Trophoblast cell (in vitro differentiated cells and primary cell): ENCODE measurements around the gene PAX2.

ENCODE experiments used
- DNase-seq, 2 donors: peaks; one replicate each; pipeline ENCODE4 v3.0.0-alpha.2; 2016
- H2AFZ ChIP-seq: 2 replicates; pipeline ENCODE4 v1.6.1; 2013; ENCODE audit warnings: low read length, moderate library complexity, mild to moderate bottlenecking; ENCODE audit not compliant: insufficient read depth, poor library complexity
- H2AK5ac ChIP-seq: 2 replicates; pipeline ENCODE4 v1.6.1; 2013; ENCODE audit warnings: mild to moderate bottlenecking, low read length
- H2BK120ac ChIP-seq: 2 replicates; pipeline ENCODE4 v1.6.1; 2013; ENCODE audit warnings: low read length, mild to moderate bottlenecking, moderate library complexity; ENCODE audit not compliant: insufficient read depth, poor library complexity
- H2BK12ac ChIP-seq: 2 replicates; pipeline ENCODE4 v1.6.1; 2013; ENCODE audit warnings: mild to moderate bottlenecking, low read length, moderate library complexity
- H2BK5ac ChIP-seq: 2 replicates; pipeline ENCODE4 v1.6.1; 2013; ENCODE audit warnings: low read length, low read depth, moderate library complexity, mild to moderate bottlenecking; ENCODE audit not compliant: poor library complexity
- H3K14ac ChIP-seq: 2 replicates; pipeline ENCODE4 v1.6.1; 2013; ENCODE audit warnings: mild to moderate bottlenecking, low read length
- H3K18ac ChIP-seq: 2 replicates; pipeline ENCODE4 v1.6.1; 2013; ENCODE audit warnings: mild to moderate bottlenecking, low read length
- H3K23ac ChIP-seq: 2 replicates; pipeline ENCODE4 v1.6.1; 2013; ENCODE audit warnings: low read length
- H3K27ac ChIP-seq: 2 replicates; pipeline ENCODE4 v1.5.1; 2013; ENCODE audit warnings: low read depth, mild to moderate bottlenecking, inconsistent platforms, low read length, moderate library complexity
- H3K27me3 ChIP-seq: 2 replicates; pipeline ENCODE4 v1.6.1; 2013; ENCODE audit warnings: inconsistent platforms, mild to moderate bottlenecking, low read length, moderate library complexity; ENCODE audit not compliant: insufficient read depth
- H3K36me3 ChIP-seq, 2 experiments: 1 replicate in 1 of 2; 2 replicates in 1 of 2; pipeline ENCODE4 v1.6.1; 2013; ENCODE audit warnings: low read length in 2 of 2, mild to moderate bottlenecking in 2 of 2, moderate library complexity in 1 of 2; ENCODE audit not compliant: insufficient read depth in 2 of 2, control insufficient read depth in 1 of 2
- H3K4ac ChIP-seq: 2 replicates; pipeline ENCODE4 v1.6.1; 2013; ENCODE audit warnings: low read depth, mild to moderate bottlenecking, low read length, moderate library complexity
- H3K4me1 ChIP-seq, 2 experiments: 1 replicate in 1 of 2; 2 replicates in 1 of 2; pipeline ENCODE4 v1.6.1; 2013; ENCODE audit warnings: low read length in 2 of 2, mild to moderate bottlenecking in 2 of 2, moderate library complexity in 1 of 2; ENCODE audit not compliant: insufficient read depth in 2 of 2, control insufficient read depth in 1 of 2
- H3K4me2 ChIP-seq: 2 replicates; pipeline ENCODE4 v1.6.1; 2013; ENCODE audit warnings: inconsistent platforms, mild to moderate bottlenecking, low read length, moderate library complexity
- H3K4me3 ChIP-seq: 2 replicates; pipeline ENCODE4 v1.5.1; 2013; ENCODE audit warnings: mild to moderate bottlenecking, low read depth, low read length, inconsistent platforms
- H3K79me1 ChIP-seq: one replicate; pipeline ENCODE4 v1.6.1; 2013; ENCODE audit warnings: low read length
- H3K79me2 ChIP-seq: 2 replicates; pipeline ENCODE4 v1.6.1; 2013; ENCODE audit warnings: low read length, mild to moderate bottlenecking; ENCODE audit not compliant: control insufficient read depth, insufficient read depth, poor library complexity
- H3K9ac ChIP-seq: 2 replicates; pipeline ENCODE4 v1.6.1; 2013; ENCODE audit warnings: mild to moderate bottlenecking, low read length
- H3K9me3 ChIP-seq: 2 replicates; pipeline ENCODE4 v1.6.1; 2013; ENCODE audit warnings: low read depth, mild to moderate bottlenecking, control low read depth, inconsistent platforms, low read length; ENCODE audit not compliant: insufficient read depth
- H4K12ac ChIP-seq: 2 replicates; pipeline ENCODE4 v1.6.1; 2013; ENCODE audit warnings: low read depth, mild to moderate bottlenecking, low read length, moderate library complexity
- H4K8ac ChIP-seq: 2 replicates; pipeline ENCODE4 v1.6.1; 2013; ENCODE audit warnings: low read depth, mild to moderate bottlenecking, low read length, moderate library complexity
- H4K91ac ChIP-seq: one replicate; pipeline ENCODE4 v1.6.1; 2013; ENCODE audit warnings: low read depth, mild to moderate bottlenecking, low read length, moderate library complexity
- WGBS: extraction: QIAGEN DNeasy Blood & Tissue Kit; methylation state at CpG from one replicate; pipeline ENCODE4 v1.1.7; 2013; ENCODE audit warnings: missing lambda C conversion rate; ENCODE audit not compliant: insufficient read length, insufficient coverage; ENCODE audit errors: extremely low coverage; 5-methylcytosine and 5-hydroxymethylcytosine counted together

PAX2 gene

GRCh38 chr10:100767422-100767775 lies 22.0 kb downstream of the PAX2 start:
- Histone ChIP-seq H3K9ac (no peak overlapping the region), H3K4me1 (no peaks in the 10 kb centered on the region), H3K23ac (no peak overlapping the region), H4K8ac (no peak overlapping the region), H2BK5ac (no peak overlapping the region), H3K36me3 (no peaks in the 10 kb centered on the region), H3K9me3 (no peaks in the 10 kb centered on the region), H3K4ac (no peak overlapping the region), H3K27ac (no peak overlapping the region), H3K79me2 (no peaks in the 10 kb centered on the region), H3K14ac (no peak overlapping the region), H4K91ac (no peak overlapping the region), H3K27me3 (peaks cover 3% of the 10 kb centered on the region), H3K79me1 (no peaks in the 10 kb centered on the region), H3K4me2 (no peak overlapping the region), H2BK12ac (no peak overlapping the region), H4K12ac (no peak overlapping the region), H2AFZ (no peak overlapping the region), H3K18ac (no peak overlapping the region), H3K4me3 (no peak overlapping the region), H2BK120ac (no peak overlapping the region), H2AK5ac (no peak overlapping the region)
- no CpG with 5 or more reads among the region's 5 CpGs for WGBS
- no peak for DNase-seq

DNA sequence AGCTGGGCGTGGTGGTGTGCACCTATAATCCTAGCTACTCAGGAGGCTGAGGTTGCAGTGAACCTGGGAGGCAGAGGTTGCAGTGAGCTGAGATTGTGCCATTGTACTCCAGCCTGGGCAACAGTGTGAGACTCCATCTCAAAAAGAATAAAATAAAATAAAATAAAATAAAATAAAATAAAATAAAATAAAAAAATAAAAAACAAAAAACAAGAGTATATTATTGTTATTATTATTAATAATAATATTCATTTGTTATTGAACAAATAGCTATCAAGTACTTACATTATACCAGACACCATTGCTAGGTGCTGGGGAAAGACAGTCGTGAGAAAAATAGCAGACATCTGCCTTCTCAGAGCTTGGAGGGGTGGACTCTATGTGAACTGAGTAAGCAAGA lies 24.1 kb downstream of the PAX2 start:
- Histone ChIP-seq H3K4me3 (no peak overlapping the region), H2AFZ (no peak overlapping the region), H3K36me3 (no peaks in the 10 kb centered on the region), H3K27ac (no peak overlapping the region), H3K18ac (no peak overlapping the region), H3K79me1 (no peaks in the 10 kb centered on the region), H4K8ac (no peak overlapping the region), H3K9ac (no peak overlapping the region), H2BK12ac (no peak overlapping the region), H4K12ac (no peak overlapping the region), H3K14ac (no peak overlapping the region), H2AK5ac (no peak overlapping the region), H3K9me3 (no peaks in the 10 kb centered on the region), H3K23ac (no peak overlapping the region), H3K79me2 (no peaks in the 10 kb centered on the region), H3K4me1 (no peaks in the 10 kb centered on the region), H4K91ac (no peak overlapping the region), H3K4me2 (no peak overlapping the region), H2BK120ac (no peak overlapping the region), H2BK5ac (no peak overlapping the region), H3K27me3 (no peaks in the 10 kb centered on the region), H3K4ac (no peak overlapping the region)
- WGBS = no CpG with 5 or more reads among the region's 2 CpGs
- DNase-seq = no peak

GRCh38 chr10:100773646-100774045 lies 28.3 kb downstream of the PAX2 start:
- DNase-seq = no peak
- Histone ChIP-seq H3K27ac (no peak overlapping the region), H2BK120ac (no peak overlapping the region), H3K36me3 (no peaks in the 10 kb centered on the region), H3K27me3 (no peaks in the 10 kb centered on the region), H3K4me1 (peaks cover 2 to 3% of the 10 kb centered on the region in 2 experiments), H3K23ac (no peak overlapping the region), H3K18ac (no peak overlapping the region), H2AFZ (no peak overlapping the region), H4K8ac (no peak overlapping the region), H2BK12ac (no peak overlapping the region), H3K79me1 (no peaks in the 10 kb centered on the region), H3K9me3 (no peaks in the 10 kb centered on the region), H3K4me3 (no peak overlapping the region), H3K14ac (no peak overlapping the region), H3K4me2 (no peak overlapping the region), H2AK5ac (no peak overlapping the region), H3K4ac (no peak overlapping the region), H2BK5ac (no peak overlapping the region), H4K91ac (no peak overlapping the region), H4K12ac (no peak overlapping the region), H3K9ac (no peak overlapping the region), H3K79me2 (no peaks in the 10 kb centered on the region)
- WGBS = no CpG with 5 or more reads among the region's 4 CpGs

DNA sequence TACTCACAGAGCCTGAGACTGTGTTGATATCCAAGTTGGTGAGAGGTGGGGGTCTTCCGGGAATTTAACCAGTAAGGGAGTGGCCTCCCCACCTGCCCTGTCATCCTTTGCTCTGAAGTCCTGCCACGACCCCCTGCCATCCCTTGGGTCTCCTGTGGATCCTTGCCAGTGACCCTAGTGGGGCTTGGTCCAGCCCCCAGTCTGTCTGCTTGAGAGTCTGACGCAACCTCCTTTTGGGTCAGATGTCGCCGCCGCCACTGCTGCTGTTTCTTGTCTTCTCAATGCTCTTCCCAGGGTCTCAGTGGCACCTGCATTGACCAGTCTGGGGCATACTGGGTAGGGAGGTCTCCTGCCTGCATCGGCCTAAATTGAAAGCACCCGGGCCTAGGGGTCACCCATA lies 28.8 kb downstream of the PAX2 start:
- Histone ChIP-seq H3K4ac (no peak overlapping the region), H4K8ac (no peak overlapping the region), H3K23ac (no peak overlapping the region), H3K9me3 (peaks cover 1% of the 10 kb centered on the region), H3K27ac (no peak overlapping the region), H4K12ac (no peak overlapping the region), H2BK120ac (no peak overlapping the region), H2BK5ac (no peak overlapping the region), H3K36me3 (no peaks in the 10 kb centered on the region), H3K27me3 (no peaks in the 10 kb centered on the region), H3K4me1 (peaks cover 2 to 3% of the 10 kb centered on the region in 2 experiments), H3K4me3 (no peak overlapping the region), H3K14ac (no peak overlapping the region), H3K18ac (no peak overlapping the region), H3K79me1 (no peaks in the 10 kb centered on the region), H2AK5ac (no peak overlapping the region), H3K79me2 (no peaks in the 10 kb centered on the region), H2BK12ac (no peak overlapping the region), H3K9ac (no peak overlapping the region), H4K91ac (no peak overlapping the region), H3K4me2 (no peak overlapping the region), H2AFZ (no peak overlapping the region)
- WGBS = no CpG with 5 or more reads among the region's 8 CpGs
- no peak for DNase-seq
